Nephron (organoid): ENCODE data around the gene CAND1.
"Not testable (repeated sequence)": the region's sequence is repeated elsewhere in the genome, so short reads cannot be mapped to it uniquely, and the experiment has no call there.

Experiments used
- H3K27ac Mint-ChIP-seq, 3 experiments: 2 replicates each; pipeline ENCODE4 v1.8.0; 2020; ENCODE audit warnings: mixed read lengths in 3 of 3, mild to moderate bottlenecking in 2 of 3, moderate library complexity in 1 of 3
- H3K27me3 Mint-ChIP-seq: 2 replicates; pipeline ENCODE4 v1.8.0; 2021; ENCODE audit warnings: low read depth, mild to moderate bottlenecking, moderate library complexity, mixed read lengths
- H3K36me3 Mint-ChIP-seq: 2 replicates; pipeline ENCODE4 v1.8.0; 2020; ENCODE audit warnings: low read depth, mixed read lengths
- H3K4me1 Mint-ChIP-seq: 2 replicates; pipeline ENCODE4 v1.8.0; 2020; ENCODE audit warnings: mixed read lengths
- H3K4me3 Mint-ChIP-seq, 3 experiments: 2 replicates each; pipeline ENCODE4 v1.8.0; 2020; ENCODE audit warnings: mild to moderate bottlenecking in 3 of 3, mixed read lengths in 3 of 3, moderate library complexity in 2 of 3
- H3K9me3 Mint-ChIP-seq: 2 replicates; pipeline ENCODE4 v1.8.0; 2020; ENCODE audit warnings: mixed read lengths
- TF ChIP-seq, protein P1 (sequence below), 3 experiments: fragments of 200-600 bp; sonication (generic); IDR thresholded peaks; one replicate each; pipeline ENCODE4 v1.5.0; 2021; ENCODE audit warnings: antibody characterized with exemption in 3 of 3; ENCODE audit not compliant: unreplicated experiment in 3 of 3

CAND1 gene

GRCh38 chr12:67331123-67331522, 62.0 kb downstream of the CAND1 start:
- no peaks in the 10 kb centered on the region for H3K27me3 Mint-ChIP-seq
- TF ChIP-seq, protein P1, sequence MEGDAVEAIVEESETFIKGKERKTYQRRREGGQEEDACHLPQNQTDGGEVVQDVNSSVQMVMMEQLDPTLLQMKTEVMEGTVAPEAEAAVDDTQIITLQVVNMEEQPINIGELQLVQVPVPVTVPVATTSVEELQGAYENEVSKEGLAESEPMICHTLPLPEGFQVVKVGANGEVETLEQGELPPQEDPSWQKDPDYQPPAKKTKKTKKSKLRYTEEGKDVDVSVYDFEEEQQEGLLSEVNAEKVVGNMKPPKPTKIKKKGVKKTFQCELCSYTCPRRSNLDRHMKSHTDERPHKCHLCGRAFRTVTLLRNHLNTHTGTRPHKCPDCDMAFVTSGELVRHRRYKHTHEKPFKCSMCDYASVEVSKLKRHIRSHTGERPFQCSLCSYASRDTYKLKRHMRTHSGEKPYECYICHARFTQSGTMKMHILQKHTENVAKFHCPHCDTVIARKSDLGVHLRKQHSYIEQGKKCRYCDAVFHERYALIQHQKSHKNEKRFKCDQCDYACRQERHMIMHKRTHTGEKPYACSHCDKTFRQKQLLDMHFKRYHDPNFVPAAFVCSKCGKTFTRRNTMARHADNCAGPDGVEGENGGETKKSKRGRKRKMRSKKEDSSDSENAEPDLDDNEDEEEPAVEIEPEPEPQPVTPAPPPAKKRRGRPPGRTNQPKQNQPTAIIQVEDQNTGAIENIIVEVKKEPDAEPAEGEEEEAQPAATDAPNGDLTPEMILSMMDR (IDR thresholded peaks at IDR 0.05; ENCODE audit: unreplicated experiment in 3 of 3): no peak

GRCh38 chr12:67331828-67332227, 62.7 kb downstream of the CAND1 start:
- Mint-ChIP-seq H3K4me3 (no peak overlapping the region), H3K27me3 (no peaks in the 10 kb centered on the region), H3K4me1 (peaks cover 10% of the 10 kb centered on the region), H3K9me3 (peaks cover 9% of the 10 kb centered on the region), H3K27ac (no peak overlapping the region), H3K36me3 (no peaks in the 10 kb centered on the region)
- TF ChIP-seq, protein P1 (IDR thresholded peaks at IDR 0.05; ENCODE audit: unreplicated experiment in 3 of 3): no peak

More at GRCh38 chr12:67331123-67331522, 62.0 kb downstream of the CAND1 start:
- Mint-ChIP-seq H3K27ac (no peak overlapping the region), H3K9me3 (peaks cover 8% of the 10 kb centered on the region), H3K4me1 (peaks cover 11% of the 10 kb centered on the region), H3K4me3 (no peak overlapping the region), H3K36me3 (no peaks in the 10 kb centered on the region)

DNA sequence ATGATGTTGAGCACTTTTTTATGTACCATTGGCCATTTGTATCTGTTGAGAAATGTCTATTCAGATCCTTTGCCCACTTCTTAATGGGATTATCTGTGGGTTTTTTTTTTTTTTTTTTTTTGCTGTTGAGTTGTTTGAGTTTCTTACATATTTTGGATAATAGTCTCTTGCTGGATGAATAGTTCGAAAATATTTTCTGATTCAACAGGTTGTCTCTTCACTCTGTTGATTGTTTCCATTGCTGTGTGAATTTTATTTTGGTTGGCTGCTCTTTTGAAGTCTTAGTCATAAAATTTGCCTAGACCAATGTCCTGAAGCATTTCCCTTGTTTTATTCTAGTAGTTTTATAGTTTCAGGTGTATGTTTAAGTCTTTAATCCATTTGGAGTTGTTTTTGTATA, 64.5 kb downstream of the CAND1 start:
- H3K27ac Mint-ChIP-seq: no peak overlapping the region
- H3K27me3 Mint-ChIP-seq: no peaks in the 10 kb centered on the region
- peaks cover 13% of the 10 kb centered on the region for H3K36me3 Mint-ChIP-seq
- no peak overlapping the region for H3K4me3 Mint-ChIP-seq
- H3K4me1 Mint-ChIP-seq: no peaks in the 10 kb centered on the region
- H3K9me3 Mint-ChIP-seq: peaks cover 23% of the 10 kb centered on the region
- TF ChIP-seq, protein P1 (IDR thresholded peaks at IDR 0.05; ENCODE audit: unreplicated experiment in 3 of 3): no peak

- no peak overlapping the region for H3K27ac Mint-ChIP-seq
- TF ChIP-seq, protein P1 (IDR thresholded peaks at IDR 0.05; ENCODE audit: unreplicated experiment in 3 of 3): no peak
- peaks cover 52% of the 10 kb centered on the region for H3K9me3 Mint-ChIP-seq
- no peaks in the 10 kb centered on the region for H3K4me1 Mint-ChIP-seq
- no peaks in the 10 kb centered on the region for H3K27me3 Mint-ChIP-seq
- H3K4me3 Mint-ChIP-seq: no peak overlapping the region
- H3K36me3 Mint-ChIP-seq: peaks cover 41% of the 10 kb centered on the region
These were observed 69.3 kb downstream of the CAND1 start for GRCh38 chr12:67338426-67338825.

DNA sequence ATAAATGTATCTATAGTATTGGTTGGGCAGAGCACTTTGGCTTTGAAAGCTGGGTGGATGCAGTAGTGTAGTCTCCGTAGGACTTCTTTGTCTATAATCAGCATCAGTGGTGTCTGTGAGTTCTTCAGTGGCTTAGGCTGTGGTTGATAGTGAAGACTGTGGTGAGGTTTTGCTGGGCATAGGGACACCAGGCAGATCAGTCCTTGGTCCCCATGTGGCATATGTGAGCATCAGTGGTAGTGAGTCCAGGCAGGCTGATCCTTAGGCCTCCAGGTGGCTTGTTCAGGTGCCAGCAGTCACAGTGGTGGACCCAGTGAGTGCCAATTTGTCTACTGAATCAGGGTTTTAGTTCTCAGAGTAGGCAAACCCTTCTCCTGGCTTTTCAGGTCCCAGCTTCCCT, 70.4 kb downstream of the CAND1 start:
- H3K36me3 Mint-ChIP-seq: peaks cover 41% of the 10 kb centered on the region
- TF ChIP-seq, protein P1 (IDR thresholded peaks at IDR 0.05; ENCODE audit: unreplicated experiment in 3 of 3): no peak
- H3K27ac Mint-ChIP-seq: no peak overlapping the region
- H3K4me3 Mint-ChIP-seq: no peak overlapping the region
- H3K9me3 Mint-ChIP-seq: peaks cover 54% of the 10 kb centered on the region
- no peaks in the 10 kb centered on the region for H3K27me3 Mint-ChIP-seq
- no peaks in the 10 kb centered on the region for H3K4me1 Mint-ChIP-seq

GRCh38 chr12:67341086-67341485, 71.9 kb downstream of the CAND1 start:
- not testable (repeated sequence) for H3K4me3 Mint-ChIP-seq, H3K27me3 Mint-ChIP-seq, H3K27ac Mint-ChIP-seq, H3K4me1 Mint-ChIP-seq
- peaks cover 41% of the 10 kb centered on the region for H3K36me3 Mint-ChIP-seq
- peaks cover 52% of the 10 kb centered on the region for H3K9me3 Mint-ChIP-seq
